ENCODE measurements around the gene PLA2G5.

The PLA2G5 gene

DNA sequence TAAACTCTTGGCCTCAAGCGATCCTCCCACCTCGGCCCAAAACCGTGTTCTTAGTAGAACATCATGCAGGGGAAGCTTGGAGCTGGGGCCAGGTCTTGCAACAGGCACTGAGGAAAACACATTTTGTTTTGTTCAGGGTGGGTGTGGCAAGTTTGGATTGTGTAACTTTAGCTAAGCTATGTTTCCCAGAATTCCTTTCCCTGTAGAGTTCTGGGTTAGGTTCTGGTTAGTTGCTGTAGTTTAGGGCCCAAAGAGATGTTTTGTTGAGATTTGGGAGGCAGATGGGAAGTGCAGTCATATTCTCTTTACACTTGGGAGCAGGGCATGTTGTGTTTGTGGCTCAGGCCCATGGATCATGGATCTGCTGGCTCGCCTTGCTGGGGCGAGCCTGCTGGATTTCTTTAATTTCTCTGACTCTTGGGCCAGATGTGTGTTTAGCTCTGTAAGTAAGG is 24.0 kb downstream of the PLA2G5 start:
- no peak overlapping the region for H3K27ac Mint-ChIP-seq
- H3K4me3 Mint-ChIP-seq: no peak overlapping the region
- H3K9me3 Mint-ChIP-seq: no peaks in the 10 kb centered on the region
- ATAC-seq (no peak), DNase-seq (no peak)
- peaks cover 39% of the 10 kb centered on the region for H3K27me3 Mint-ChIP-seq
- H3K4me1 Mint-ChIP-seq: no peaks in the 10 kb centered on the region

- Mint-ChIP-seq H3K27me3 (peaks cover 32% of the 10 kb centered on the region), H3K27ac (no peak overlapping the region), H3K9me3 (no peaks in the 10 kb centered on the region), H3K4me3 (no peak overlapping the region), H3K4me1 (no peaks in the 10 kb centered on the region)
- no peak for ATAC-seq
- no peak for DNase-seq
Observed at GRCh38 chr1:20095564-20096434, 25.8 kb downstream of the PLA2G5 start.

DNA sequence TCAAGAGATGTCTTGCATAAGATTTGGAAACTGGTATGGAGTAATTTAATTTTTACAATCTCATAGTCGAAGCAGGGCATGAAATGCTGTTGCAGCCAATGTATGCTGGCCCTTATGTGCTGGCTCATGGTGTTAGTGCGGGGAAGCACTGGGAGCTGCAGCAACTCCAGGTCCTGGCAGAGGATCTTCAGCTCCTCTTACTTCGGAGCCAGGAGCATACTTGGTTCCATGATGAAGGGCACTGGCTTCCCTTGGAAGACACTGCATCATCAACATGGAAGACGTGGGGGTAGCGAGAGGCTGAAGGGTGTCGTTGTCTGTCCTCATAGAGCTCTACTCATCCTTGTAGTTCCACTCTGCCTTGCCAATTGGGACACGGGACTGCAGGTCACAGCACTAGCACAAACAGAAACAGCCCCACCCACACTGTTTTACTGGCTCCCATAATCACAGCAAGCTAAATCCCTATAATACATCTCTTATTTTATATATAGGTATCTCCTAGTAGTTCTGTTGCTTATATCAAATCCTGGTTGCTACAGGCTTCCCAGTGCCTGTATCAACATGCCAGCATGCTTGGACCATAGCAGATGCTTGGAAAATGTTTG is 26.9 kb downstream of the PLA2G5 start:
- Mint-ChIP-seq H3K4me1 (no peaks in the 10 kb centered on the region), H3K27ac (no peak overlapping the region), H3K4me3 (no peak overlapping the region), H3K9me3 (no peaks in the 10 kb centered on the region), H3K27me3 (peaks cover 24% of the 10 kb centered on the region)
- ATAC-seq (no peak), DNase-seq (no peak)

GRCh38 chr1:20099533-20099932 is 29.5 kb downstream of the PLA2G5 start:
- no peak for ATAC-seq
- no peak overlapping the region for H3K4me3 Mint-ChIP-seq
- H3K27me3 Mint-ChIP-seq: peaks cover 19% of the 10 kb centered on the region
- no peaks in the 10 kb centered on the region for H3K9me3 Mint-ChIP-seq
- DNase-seq: no peak
- no peak overlapping the region for H3K27ac Mint-ChIP-seq
- H3K4me1 Mint-ChIP-seq: no peaks in the 10 kb centered on the region

- Mint-ChIP-seq H3K27me3 (peaks cover 9% of the 10 kb centered on the region), H3K4me1 (no peaks in the 10 kb centered on the region), H3K9me3 (no peaks in the 10 kb centered on the region), H3K27ac (no peak overlapping the region), H3K4me3 (no peak overlapping the region)
- ATAC-seq (peak; percentile 74), DNase-seq (peak; percentile 19 to 20)
Observed at GRCh38 chr1:20100632-20101355, 30.8 kb downstream of the PLA2G5 start.

DNA sequence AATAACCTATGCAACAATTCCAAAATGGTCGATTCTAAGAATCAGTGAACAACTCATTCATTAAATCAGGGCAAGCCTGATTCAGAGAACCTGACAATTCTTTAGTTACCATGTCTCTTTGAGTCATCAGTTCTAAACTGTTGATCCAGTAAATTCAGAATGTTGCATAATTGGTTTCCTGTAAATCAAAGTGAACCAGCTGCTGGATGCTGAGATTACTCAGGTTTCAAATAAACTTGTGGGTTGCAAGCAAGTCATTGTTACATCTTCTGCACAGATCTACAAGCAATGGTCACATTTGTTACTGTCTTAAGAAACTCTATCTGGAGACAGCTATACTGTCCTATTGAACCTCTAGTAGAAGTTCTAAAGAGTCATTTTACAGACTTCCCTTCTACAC is 32.9 kb downstream of the PLA2G5 start:
- Mint-ChIP-seq H3K9me3 (no peaks in the 10 kb centered on the region), H3K4me3 (no peak overlapping the region), H3K27me3 (peaks cover 19% of the 10 kb centered on the region), H3K27ac (no peak overlapping the region), H3K4me1 (no peaks in the 10 kb centered on the region)
- DNase-seq (no peak), ATAC-seq (peak; percentile 67)

DNA sequence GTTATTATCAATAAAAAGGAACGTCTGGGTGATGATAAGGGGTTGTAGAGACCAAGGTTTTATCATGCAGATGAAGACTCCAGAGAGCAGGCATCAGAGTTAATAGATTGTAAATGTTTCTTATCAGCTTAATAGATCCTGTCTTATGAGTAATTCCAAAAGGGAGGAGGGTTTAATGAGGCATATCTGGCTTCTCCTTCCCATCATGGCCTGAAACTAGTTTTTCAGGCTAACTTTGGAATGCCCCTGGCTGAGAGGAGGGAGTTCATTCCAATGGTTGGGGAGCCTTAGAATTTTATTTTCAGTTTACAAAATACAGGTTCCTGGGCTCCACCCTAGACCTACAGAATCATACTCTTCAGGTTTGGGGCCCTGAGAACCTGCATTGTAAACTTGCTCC is 35.9 kb downstream of the PLA2G5 start:
- H3K27ac Mint-ChIP-seq: no peak overlapping the region
- no peak overlapping the region for H3K4me3 Mint-ChIP-seq
- H3K9me3 Mint-ChIP-seq: no peaks in the 10 kb centered on the region
- no peaks in the 10 kb centered on the region for H3K4me1 Mint-ChIP-seq
- no peak for ATAC-seq
- DNase-seq: no peak
- H3K27me3 Mint-ChIP-seq: peaks cover 31% of the 10 kb centered on the region

DNA sequence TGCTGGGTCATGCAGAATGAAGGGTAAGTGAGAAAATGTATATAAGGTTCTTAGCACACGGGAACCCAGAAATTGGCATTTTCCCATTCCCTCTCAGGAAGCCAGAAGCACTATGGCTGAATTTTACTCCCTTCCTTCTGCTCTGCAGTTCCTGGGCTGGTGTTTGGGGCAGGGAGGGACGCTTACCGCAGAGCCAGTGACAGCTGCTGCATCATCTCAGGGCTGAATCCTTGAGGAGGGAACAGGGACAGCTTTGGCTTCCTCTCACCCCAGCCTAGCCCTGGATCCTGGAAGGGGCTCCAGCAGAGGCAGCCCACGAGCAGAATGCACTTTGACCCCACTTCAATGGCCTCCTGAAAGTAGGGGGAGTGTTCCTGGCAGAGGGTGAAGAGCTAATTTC is 37.4 kb downstream of the PLA2G5 start:
- H3K4me3 Mint-ChIP-seq: no peak overlapping the region
- H3K4me1 Mint-ChIP-seq: no peaks in the 10 kb centered on the region
- DNase-seq: no peak
- no peak for ATAC-seq
- peaks cover 33% of the 10 kb centered on the region for H3K27me3 Mint-ChIP-seq
- H3K27ac Mint-ChIP-seq: no peak overlapping the region
- no peaks in the 10 kb centered on the region for H3K9me3 Mint-ChIP-seq

DNA sequence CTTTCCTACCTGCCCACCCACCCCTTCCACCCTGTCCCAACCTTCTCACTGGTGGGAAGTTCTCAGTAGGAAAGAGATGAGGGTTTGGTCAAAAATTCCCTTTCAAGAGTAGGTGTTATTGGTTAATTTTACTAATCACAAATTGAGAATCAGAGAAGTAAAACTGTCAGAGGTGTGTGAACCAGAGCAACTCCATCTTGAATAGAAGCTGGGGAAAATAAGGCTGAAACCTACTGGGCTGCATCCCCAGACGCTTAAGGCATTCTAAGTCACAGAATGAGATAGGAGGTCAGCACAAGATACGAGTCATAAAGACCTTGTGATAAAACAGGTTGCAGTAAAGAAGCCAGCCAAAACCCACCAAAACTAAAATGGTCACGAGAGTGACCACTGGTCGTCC is 37.8 kb downstream of the PLA2G5 start:
- Mint-ChIP-seq H3K27ac (no peak overlapping the region), H3K4me3 (no peak overlapping the region), H3K4me1 (no peaks in the 10 kb centered on the region), H3K27me3 (peaks cover 38% of the 10 kb centered on the region), H3K9me3 (no peaks in the 10 kb centered on the region)
- DNase-seq (no peak), ATAC-seq (no peak)

- no peaks in the 10 kb centered on the region for H3K9me3 Mint-ChIP-seq
- ATAC-seq: no peak
- H3K27ac Mint-ChIP-seq: peak overlapping the region in 1 of 2 donors; percentile 48
- no peak for DNase-seq
- H3K4me1 Mint-ChIP-seq: no peaks in the 10 kb centered on the region
- peaks cover 40% of the 10 kb centered on the region for H3K27me3 Mint-ChIP-seq
- no peak overlapping the region for H3K4me3 Mint-ChIP-seq
Observed at GRCh38 chr1:20108366-20109123, 38.6 kb downstream of the PLA2G5 start.

DNA sequence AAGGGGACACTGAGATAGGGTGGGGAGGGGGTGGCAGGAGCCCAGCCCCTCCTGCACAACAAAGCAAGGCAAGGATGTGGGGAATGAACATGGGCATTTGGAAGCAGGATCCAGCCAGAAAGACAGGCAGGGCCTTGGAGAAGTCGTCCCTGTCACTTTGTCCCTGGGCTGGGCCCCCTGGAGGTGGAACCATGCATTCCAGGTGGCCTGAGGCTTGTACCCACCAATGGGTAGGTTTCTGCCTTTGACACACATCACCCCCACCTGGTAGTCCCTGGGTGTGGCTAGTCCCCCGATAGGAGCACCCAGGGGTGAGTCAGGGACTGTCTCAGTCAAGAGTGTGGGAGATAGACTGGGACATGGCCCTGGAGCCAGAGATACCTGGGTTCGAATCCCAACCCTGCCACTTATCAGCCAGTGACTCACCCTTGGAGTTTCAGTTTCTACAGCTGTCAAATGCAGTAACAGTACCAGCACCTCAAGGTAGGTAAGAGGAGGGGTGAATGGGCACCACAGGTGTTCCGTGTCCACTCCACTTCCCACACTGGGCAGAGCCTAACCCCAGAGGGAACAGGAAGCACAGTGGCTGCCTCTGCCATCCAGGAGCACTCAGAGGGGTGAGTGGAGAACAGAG is 39.3 kb downstream of the PLA2G5 start:
- no peaks in the 10 kb centered on the region for H3K9me3 Mint-ChIP-seq
- no peak overlapping the region for H3K4me3 Mint-ChIP-seq
- DNase-seq (no peak), ATAC-seq (no peak)
- no peaks in the 10 kb centered on the region for H3K4me1 Mint-ChIP-seq
- H3K27ac Mint-ChIP-seq: no peak overlapping the region
- H3K27me3 Mint-ChIP-seq: peaks cover 44% of the 10 kb centered on the region

DNA sequence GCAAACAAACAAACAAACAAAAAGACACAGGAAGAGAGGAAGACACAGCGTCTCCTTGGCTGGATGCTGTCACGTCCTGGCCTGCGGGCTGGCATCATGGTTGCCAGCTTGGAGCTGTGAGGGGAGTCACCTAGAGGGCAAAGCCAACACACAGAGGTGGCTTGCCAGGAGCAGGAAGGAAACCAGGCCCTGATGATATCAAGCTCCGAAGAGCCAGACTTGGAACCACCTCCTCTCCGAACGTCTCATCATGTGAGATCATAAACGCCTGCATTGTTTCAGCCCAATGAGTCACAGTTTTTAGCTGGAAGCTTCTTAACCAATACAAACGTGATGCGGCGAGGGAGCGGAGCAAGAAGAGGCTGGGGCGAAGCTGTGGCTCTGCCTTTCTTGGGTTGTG is 40.7 kb downstream of the PLA2G5 start:
- Mint-ChIP-seq H3K27ac (no peak overlapping the region), H3K4me1 (no peaks in the 10 kb centered on the region), H3K4me3 (no peak overlapping the region), H3K27me3 (peaks cover 50% of the 10 kb centered on the region), H3K9me3 (no peaks in the 10 kb centered on the region)
- no peak for DNase-seq
- ATAC-seq: no peak

GRCh38 chr1:20111452-20111851 is 41.5 kb downstream of the PLA2G5 start:
- H3K27ac Mint-ChIP-seq: no peak overlapping the region
- no peak for DNase-seq

DNA sequence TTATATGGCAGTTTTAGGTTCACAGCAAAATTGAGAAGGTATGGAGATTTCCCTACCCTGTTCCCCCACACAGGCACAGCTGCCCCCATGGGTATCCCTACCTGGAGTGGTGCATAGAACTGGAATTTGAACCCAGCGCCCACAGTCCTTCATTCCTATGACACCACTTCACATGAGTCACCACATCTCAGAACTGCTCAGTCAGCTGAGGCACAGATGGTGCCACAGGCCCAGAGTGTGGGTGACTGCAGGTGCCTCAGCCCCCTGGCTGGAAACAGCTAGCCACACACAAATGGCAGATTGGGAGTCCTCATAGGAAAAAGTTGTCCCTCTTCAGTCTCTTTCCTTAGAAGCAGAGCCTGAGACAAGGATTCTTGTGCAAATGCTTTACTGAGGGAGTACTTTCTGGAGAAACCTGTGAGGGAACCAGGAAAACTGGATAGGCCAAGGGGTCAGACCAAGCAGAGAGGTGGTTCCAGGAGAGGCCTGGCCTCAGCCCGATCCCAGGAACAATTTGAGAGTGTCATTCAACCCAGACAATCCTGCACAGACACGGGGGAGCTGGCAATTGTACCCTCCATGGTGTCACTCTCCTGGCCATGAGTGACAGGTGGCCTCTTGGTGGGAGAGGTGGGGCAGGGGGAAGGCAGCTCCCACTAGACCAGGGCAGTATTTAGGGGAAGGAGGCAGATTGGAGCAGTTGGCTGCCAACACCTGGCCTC is 42.4 kb downstream of the PLA2G5 start:
- Mint-ChIP-seq H3K4me3 (no peak overlapping the region), H3K9me3 (no peaks in the 10 kb centered on the region), H3K27ac (no peak overlapping the region), H3K4me1 (no peaks in the 10 kb centered on the region), H3K27me3 (peaks cover 48% of the 10 kb centered on the region)
- DNase-seq (no peak), ATAC-seq (no peak)

More at GRCh38 chr1:20111452-20111851, 41.5 kb downstream of the PLA2G5 start:
- no peak for ATAC-seq
- peaks cover 53% of the 10 kb centered on the region for H3K27me3 Mint-ChIP-seq
- no peak overlapping the region for H3K4me3 Mint-ChIP-seq
- no peaks in the 10 kb centered on the region for H3K9me3 Mint-ChIP-seq
- H3K4me1 Mint-ChIP-seq: no peaks in the 10 kb centered on the region
